Fibroblast of skin of left biceps (primary cell): Measurements from ENCODE around the gene CLEC10A.

Experiments used
- DNase-seq, 2 experiments: peaks; one replicate each; pipeline ENCODE4 v3.0.0-alpha.2; 2013; ENCODE audit warnings: low read depth in 2 of 2

Gene CLEC10A

GRCh38 chr17:7041607-7042500 lies 38.2 kb downstream of the CLEC10A start:
- no peak for DNase-seq

DNA sequence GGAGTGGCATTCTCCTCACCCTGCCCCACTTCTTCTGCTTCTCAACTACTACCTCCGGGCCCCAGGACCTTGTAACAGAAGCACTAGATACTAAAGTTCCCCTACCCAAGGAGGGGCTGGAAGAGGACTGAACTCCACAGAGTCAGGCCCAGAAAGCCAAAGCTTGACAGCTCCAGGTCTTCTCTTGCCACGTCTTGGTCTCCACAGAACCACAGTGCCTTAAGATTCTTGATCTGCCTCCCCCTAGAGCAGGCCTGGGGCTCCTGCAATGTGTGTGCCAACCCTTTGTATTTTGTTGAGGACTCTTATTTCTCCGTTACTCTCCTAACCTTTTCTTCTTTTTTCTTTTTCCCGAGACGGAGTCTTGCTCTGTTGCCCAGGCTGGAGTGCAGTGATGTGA lies 40.2 kb downstream of the CLEC10A start:
- DNase-seq = no peak

- no peak for DNase-seq
These were observed 41.8 kb downstream of the CLEC10A start for GRCh38 chr17:7038025-7038862.

- peak; percentile 86 to 87 for DNase-seq
These were observed 44.3 kb downstream of the CLEC10A start, which contains the start of gene SLC16A13 for GRCh38 chr17:7035591-7036368. SLC16A13 (plus strand) TSS chr17:7036015; CDS start chr17:7036383, 368 bp downstream.

DNA sequence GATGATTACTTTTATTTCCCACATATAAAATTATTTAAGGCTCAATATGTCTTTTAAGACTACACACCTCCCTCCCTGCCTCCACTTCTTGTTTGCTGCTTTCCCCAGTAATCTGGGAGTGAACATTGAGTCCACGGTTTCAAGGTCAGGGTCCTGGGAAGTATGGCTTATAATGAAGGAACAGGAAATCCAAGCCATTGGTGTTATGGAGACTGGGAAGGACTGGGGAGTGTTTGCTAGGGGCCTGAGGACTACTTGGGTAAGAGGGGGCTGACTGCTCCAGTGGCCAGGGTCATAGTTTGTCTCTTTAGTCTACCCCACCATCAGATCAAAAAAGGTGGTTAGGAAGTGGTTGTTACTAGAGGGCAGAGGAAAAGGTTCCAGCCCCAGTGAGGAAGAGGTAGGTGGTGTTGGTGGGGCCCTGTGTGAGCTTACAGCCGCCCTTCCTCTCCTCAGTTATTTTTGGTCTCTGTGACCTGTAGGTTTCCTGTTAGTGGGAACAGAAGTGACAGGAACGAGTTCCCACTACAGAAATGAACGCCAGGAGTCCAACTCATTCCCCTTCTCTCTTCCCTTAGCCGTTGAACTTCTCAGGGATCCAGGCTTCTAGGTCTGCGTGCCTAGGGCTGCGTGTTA lies 45.0 kb downstream of the CLEC10A start:
- no peak for DNase-seq

GRCh38 chr17:7029659-7030058 lies 50.4 kb downstream of the CLEC10A start:
- no peak for DNase-seq

DNA sequence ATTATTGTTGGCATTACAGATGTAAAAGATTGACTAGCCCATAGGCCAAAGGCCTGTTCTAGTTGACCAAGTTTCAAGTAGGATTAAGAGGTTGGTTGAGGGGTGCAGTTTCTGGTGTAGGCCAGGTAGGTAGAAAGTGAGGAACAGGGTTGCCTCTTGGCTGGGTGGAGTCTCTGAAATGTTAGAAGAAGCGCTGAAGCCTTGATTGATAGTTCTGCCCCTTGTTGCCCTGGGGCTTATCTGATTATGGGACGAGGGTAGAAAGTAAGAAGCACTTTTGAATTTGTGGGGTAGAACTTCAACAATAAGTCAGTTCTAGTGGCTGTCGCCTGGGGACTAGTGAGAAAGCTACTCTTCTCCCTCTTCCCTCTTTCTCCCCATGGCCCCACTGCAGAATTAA lies 51.0 kb downstream of the CLEC10A start:
- no peak for DNase-seq

DNA sequence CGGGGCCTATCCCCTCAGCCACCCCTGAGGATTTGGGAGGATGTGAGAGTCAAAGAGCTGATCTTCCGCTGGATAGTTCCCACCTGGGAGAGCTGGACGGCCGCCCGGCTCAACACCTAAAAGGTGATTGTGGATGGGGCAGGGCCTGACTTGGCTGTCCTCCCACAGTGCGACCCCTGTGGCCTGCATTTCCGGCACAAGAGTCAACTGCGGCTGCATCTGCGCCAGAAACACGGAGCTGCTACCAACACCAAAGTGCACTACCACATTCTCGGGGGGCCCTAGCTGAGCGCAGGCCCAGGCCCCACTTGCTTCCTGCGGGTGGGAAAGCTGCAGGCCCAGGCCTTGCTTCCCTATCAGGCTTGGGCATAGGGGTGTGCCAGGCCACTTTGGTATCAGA lies 52.7 kb downstream of the CLEC10A start:
- DNase-seq = no peak

DNA sequence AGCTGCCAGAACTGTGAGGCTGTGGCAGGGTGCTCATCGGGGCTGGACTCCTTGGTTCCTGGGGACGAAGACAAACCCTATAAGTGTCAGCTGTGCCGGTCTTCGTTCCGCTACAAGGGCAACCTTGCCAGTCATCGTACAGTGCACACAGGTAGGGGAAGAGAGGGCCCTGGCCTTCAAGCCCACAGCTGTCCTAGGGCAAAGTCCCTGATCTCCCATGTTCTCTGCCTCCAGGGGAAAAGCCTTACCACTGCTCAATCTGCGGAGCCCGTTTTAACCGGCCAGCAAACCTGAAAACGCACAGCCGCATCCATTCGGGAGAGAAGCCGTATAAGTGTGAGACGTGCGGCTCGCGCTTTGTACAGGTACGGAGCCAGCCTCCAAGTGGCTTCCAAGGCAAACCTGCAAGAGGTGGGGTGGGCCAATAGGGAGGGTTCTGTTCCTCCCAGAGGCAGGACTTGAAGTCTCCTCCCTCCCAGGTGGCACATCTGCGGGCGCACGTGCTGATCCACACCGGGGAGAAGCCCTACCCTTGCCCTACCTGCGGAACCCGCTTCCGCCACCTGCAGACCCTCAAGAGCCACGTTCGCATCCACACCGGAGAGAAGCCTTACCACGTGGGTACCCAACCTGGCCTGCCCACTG lies 53.5 kb downstream of the CLEC10A start:
- no peak for DNase-seq

DNA sequence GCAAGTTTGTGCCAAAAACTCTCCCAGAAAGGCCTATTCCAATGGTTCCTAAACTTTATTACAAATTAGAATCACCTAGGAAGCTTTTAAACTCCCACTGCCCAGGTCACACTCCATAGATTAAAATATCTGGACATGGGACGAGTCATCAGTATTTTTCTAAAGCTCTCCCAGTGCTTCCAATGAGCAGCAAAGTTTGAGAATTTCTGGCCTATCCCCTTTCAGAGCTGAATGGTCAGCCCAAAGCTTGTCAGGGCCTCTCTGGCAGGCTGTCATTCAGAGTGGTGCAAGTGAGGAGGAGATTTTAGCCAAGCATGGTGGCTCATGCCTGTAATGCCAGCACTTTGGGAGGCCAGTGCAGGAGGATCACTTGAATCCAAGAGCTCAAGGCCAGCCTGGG lies 54.8 kb downstream of the CLEC10A start:
- DNase-seq = no peak
